GM18517 (cell line): ENCODE data around the gene SPAG9.
"Not testable (repeated sequence)": the region's sequence is repeated elsewhere in the genome, so short reads cannot be mapped to it uniquely, and the experiment has no call there.

Experiments used
- ATAC-seq: cut with Tn5 transposase; IDR thresholded peaks from one replicate; pipeline ENCODE4 v1.9.1; 2021; ENCODE audit warnings: mild to moderate bottlenecking, moderate library complexity; ENCODE audit not compliant: unreplicated experiment

SPAG9 gene

GRCh38 chr17:51087072-51087757 lies 33.5 kb downstream of the SPAG9 start:
- ATAC-seq: no peak

- no peak for ATAC-seq
These were observed 35.4 kb downstream of the SPAG9 start for GRCh38 chr17:51085150-51085805.

GRCh38 chr17:51083981-51084380 lies 36.7 kb downstream of the SPAG9 start:
- no peak for ATAC-seq

- not testable (repeated sequence) for ATAC-seq
These were observed 37.3 kb downstream of the SPAG9 start for GRCh38 chr17:51083364-51083763.

- ATAC-seq: no peak
These were observed 41.6 kb downstream of the SPAG9 start for GRCh38 chr17:51079049-51079448.

- ATAC-seq: no peak
These were observed 42.6 kb downstream of the SPAG9 start for GRCh38 chr17:51078009-51078592.

GRCh38 chr17:51076821-51077220 lies 43.8 kb downstream of the SPAG9 start:
- no peak for ATAC-seq

GRCh38 chr17:51071556-51071955 lies 49.1 kb downstream of the SPAG9 start:
- no peak for ATAC-seq

- no peak for ATAC-seq
These were observed 55.2 kb downstream of the SPAG9 start for GRCh38 chr17:51065466-51065865.

GRCh38 chr17:51064061-51064735 lies 56.5 kb downstream of the SPAG9 start:
- ATAC-seq: no peak

- no peak for ATAC-seq
These were observed 60.3 kb downstream of the SPAG9 start for GRCh38 chr17:51060396-51060795.

- ATAC-seq: no peak
These were observed 60.9 kb downstream of the SPAG9 start for GRCh38 chr17:51059781-51060180.

GRCh38 chr17:51057534-51057933 lies 63.1 kb downstream of the SPAG9 start:
- ATAC-seq: no peak

- no peak for ATAC-seq
These were observed 63.7 kb downstream of the SPAG9 start for GRCh38 chr17:51056813-51057510.

GRCh38 chr17:51054748-51055147 lies 65.9 kb downstream of the SPAG9 start:
- no peak for ATAC-seq

GRCh38 chr17:51052235-51052634 lies 68.4 kb downstream of the SPAG9 start:
- ATAC-seq: no peak

- peak; percentile 93 for ATAC-seq
These were observed 70.2 kb downstream of the SPAG9 start for GRCh38 chr17:51050291-51051033.

- ATAC-seq: no peak
These were observed 73.9 kb downstream of the SPAG9 start for GRCh38 chr17:51046514-51047384.

GRCh38 chr17:51046046-51046445 lies 74.6 kb downstream of the SPAG9 start:
- no peak for ATAC-seq
